ENCODE data around the gene RIPOR2.
"Not testable (repeated sequence)": the region's sequence is repeated elsewhere in the genome, so short reads cannot be mapped to it uniquely, and the experiment has no call there.

RIPOR2 gene

GRCh38 chr6:24924580-24925356 is 11.0 kb downstream of the RIPOR2 start:
- FAIRE-seq, result no peak

- no peak for FAIRE-seq
Measured at GRCh38 chr6:24923885-24924401, 11.8 kb downstream of the RIPOR2 start.

- no peak for FAIRE-seq
Measured at GRCh38 chr6:24922814-24923213, 12.9 kb downstream of the RIPOR2 start.

GRCh38 chr6:24922170-24922569 is 13.6 kb downstream of the RIPOR2 start:
- FAIRE-seq, result no peak

- FAIRE-seq, result no peak
Measured at GRCh38 chr6:24920136-24920535, 15.6 kb downstream of the RIPOR2 start.

GRCh38 chr6:24919056-24919892 is 16.5 kb downstream of the RIPOR2 start:
- FAIRE-seq, result no peak

GRCh38 chr6:24918641-24919055 is 17.1 kb downstream of the RIPOR2 start:
- FAIRE-seq, result no peak

GRCh38 chr6:24916496-24916895 is 19.3 kb downstream of the RIPOR2 start:
- FAIRE-seq, result no peak

GRCh38 chr6:24915641-24916040 is 20.1 kb downstream of the RIPOR2 start:
- FAIRE-seq, result no peak

- not testable (repeated sequence) for FAIRE-seq
Measured at GRCh38 chr6:24914082-24914481, 21.7 kb downstream of the RIPOR2 start.

GRCh38 chr6:24911796-24912382 is 23.9 kb downstream of the RIPOR2 start:
- no peak for FAIRE-seq

GRCh38 chr6:24910961-24911725 is 24.6 kb downstream of the RIPOR2 start:
- no peak for FAIRE-seq

- no peak for FAIRE-seq
Measured at GRCh38 chr6:24910331-24910960, 25.3 kb downstream of the RIPOR2 start.

GRCh38 chr6:24909241-24910216 is 26.2 kb downstream of the RIPOR2 start:
- no peak for FAIRE-seq

GRCh38 chr6:24908650-24909035 is 27.1 kb downstream of the RIPOR2 start:
- no peak for FAIRE-seq

GRCh38 chr6:24907919-24908649 is 27.7 kb downstream of the RIPOR2 start:
- no peak for FAIRE-seq

- no peak for FAIRE-seq
Measured at GRCh38 chr6:24906314-24906713, 29.4 kb downstream of the RIPOR2 start.

- FAIRE-seq, result no peak
Measured at GRCh38 chr6:24905483-24905882, 30.3 kb downstream of the RIPOR2 start.

- no peak for FAIRE-seq
Measured at GRCh38 chr6:24903681-24904080, 32.1 kb downstream of the RIPOR2 start.

GRCh38 chr6:24902782-24903181 is 33.0 kb downstream of the RIPOR2 start:
- FAIRE-seq, result no peak
